Thyroid gland (tissue), 4 donors: ENCODE measurements around the gene USP5. TPM values are rescaled to one million over a fixed set of nuclear protein-coding genes. Genes with fewer than 3 reads are reported as not detected.

ENCODE experiments used
- DNase-seq, 2 donors: peaks; one replicate each; pipeline ENCODE4 v3.0.0-alpha.2; 2019
- H3K27ac ChIP-seq, 3 donors: fragments of 200-600 bp; sonication (generic); 1 replicate in 2 of 3; 2 replicates in 1 of 3; pipeline ENCODE4 v1.5.1; 2016 to 2019; ENCODE audit warnings: mild to moderate bottlenecking in 1 of 3, moderate library complexity in 1 of 3
- H3K27me3 ChIP-seq: fragments of 200-600 bp; sonication (generic); one replicate; pipeline ENCODE4 v1.5.1; 2019
- H3K36me3 ChIP-seq, 2 donors: fragments of 200-600 bp; sonication (generic); one replicate each; pipeline ENCODE4 v1.5.1; 2016 to 2019
- H3K4me1 ChIP-seq, 2 donors: fragments of 200-600 bp; sonication (generic); one replicate each; pipeline ENCODE4 v1.5.1; 2017 to 2019
- H3K4me3 ChIP-seq, 3 donors: fragments of 200-600 bp; sonication (generic); replicated peaks in 1 of 3; 1 replicate in 2 of 3; 2 replicates in 1 of 3; pipeline ENCODE4 v1.5.1; 2016; ENCODE audit warnings: mild to moderate bottlenecking in 1 of 3
- H3K9me3 ChIP-seq: fragments of 200-600 bp; sonication (generic); one replicate; pipeline ENCODE4 v1.5.1; 2017
- POLR2A ChIP-seq, 2 donors: fragments of 450-650 bp; IDR thresholded peaks; one replicate each; pipeline ENCODE4 v1.6.1; 2017; ENCODE audit warnings: antibody characterized with exemption in 2 of 2, mild to moderate bottlenecking in 2 of 2, moderate library complexity in 1 of 2
- WGBS, 2 donors: methylation state at CpG; one replicate each; pipeline ENCODE4 v1.1.5; 2017; 5-methylcytosine and 5-hydroxymethylcytosine counted together
- intact Hi-C: fragments of 100-400 bp; cut with DNase I; formaldehyde crosslinking; loops from one replicate; pipeline ENCODE4 v1.15.1; 2023
- total RNA-seq, 4 donors: library from RNA; depleted of rRNA; stranded (reverse); fragments of >200 nt; gene quantifications; one replicate each; pipeline ENCODE4 v1.2.3, GENCODE V29; 2016
- TF ChIP-seq, protein P1 (sequence below), 6 experiments: fragments of 200-600 bp in 3 of 6; fragments of 450-650 bp in 3 of 6; sonication (generic) in 3 of 6; IDR thresholded peaks; one replicate each; pipeline ENCODE4 v1.5.1; 2016 to 2019; ENCODE audit warnings: antibody characterized with exemption in 6 of 6, mild to moderate bottlenecking in 2 of 6, inconsistent platforms in 1 of 6, moderate library complexity in 1 of 6

USP5 gene
- total RNA-seq, 4 donors from 2014 or later: 34.7 to 68.6 (median 58.9) TPM

DNA sequence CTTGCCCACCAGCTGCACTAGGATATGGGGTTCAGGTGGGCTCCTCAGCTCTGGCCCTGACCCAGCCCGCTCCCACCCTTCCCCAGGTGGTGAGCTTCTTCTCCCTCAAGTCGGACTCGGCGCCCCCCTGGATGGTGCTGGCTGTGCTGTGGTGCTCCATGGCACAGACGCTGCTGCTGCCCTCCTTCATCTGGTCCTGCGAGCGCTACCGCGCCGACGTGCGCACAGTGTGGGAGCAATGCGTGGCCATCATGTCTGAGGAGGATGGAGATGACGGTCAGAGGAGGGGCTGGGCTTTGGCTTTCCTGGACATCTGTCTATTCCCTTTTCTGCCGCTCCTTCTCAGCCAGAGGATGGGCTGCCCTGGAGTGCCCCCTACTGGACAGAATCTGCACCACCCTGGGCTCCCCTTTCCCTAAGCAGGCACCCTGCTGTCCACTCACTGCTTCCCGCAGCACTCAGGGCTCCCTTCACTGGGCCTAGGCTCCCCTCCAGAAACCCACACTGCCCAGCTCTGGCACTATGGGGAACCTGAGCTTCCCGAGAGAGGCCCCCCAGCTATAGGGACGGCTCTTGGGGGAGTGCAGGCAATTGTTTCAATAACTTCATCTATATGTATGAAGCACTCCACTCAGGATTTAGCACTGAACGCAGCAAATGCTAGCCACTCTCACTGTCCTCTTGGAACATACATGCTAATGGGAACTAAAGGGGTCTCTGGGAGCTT is 26.4 kb upstream of the USP5 start:
- Histone ChIP-seq H3K9me3 (no peaks in the 10 kb centered on the region), H3K27ac (no peak overlapping the region), H3K27me3 (no peaks in the 10 kb centered on the region), H3K4me1 (peaks cover 8 to 24% of the 10 kb centered on the region in 2 donors), H3K4me3 (no peak overlapping the region), H3K36me3 (no peaks in the 10 kb centered on the region)
- DNase-seq: peak; percentile 70 to 71
- no peak for TF ChIP-seq POLR2A (IDR thresholded peaks at IDR 0.05)
- TF ChIP-seq, protein P1, sequence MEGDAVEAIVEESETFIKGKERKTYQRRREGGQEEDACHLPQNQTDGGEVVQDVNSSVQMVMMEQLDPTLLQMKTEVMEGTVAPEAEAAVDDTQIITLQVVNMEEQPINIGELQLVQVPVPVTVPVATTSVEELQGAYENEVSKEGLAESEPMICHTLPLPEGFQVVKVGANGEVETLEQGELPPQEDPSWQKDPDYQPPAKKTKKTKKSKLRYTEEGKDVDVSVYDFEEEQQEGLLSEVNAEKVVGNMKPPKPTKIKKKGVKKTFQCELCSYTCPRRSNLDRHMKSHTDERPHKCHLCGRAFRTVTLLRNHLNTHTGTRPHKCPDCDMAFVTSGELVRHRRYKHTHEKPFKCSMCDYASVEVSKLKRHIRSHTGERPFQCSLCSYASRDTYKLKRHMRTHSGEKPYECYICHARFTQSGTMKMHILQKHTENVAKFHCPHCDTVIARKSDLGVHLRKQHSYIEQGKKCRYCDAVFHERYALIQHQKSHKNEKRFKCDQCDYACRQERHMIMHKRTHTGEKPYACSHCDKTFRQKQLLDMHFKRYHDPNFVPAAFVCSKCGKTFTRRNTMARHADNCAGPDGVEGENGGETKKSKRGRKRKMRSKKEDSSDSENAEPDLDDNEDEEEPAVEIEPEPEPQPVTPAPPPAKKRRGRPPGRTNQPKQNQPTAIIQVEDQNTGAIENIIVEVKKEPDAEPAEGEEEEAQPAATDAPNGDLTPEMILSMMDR (IDR thresholded peaks at IDR 0.05): peak; percentile 39 to 83 (median 76)
- WGBS, 2 donors: 3 to 11% methylated on average over 15 to 17 of the region's 19 CpGs
- intact Hi-C loops: no loop called here

DNA sequence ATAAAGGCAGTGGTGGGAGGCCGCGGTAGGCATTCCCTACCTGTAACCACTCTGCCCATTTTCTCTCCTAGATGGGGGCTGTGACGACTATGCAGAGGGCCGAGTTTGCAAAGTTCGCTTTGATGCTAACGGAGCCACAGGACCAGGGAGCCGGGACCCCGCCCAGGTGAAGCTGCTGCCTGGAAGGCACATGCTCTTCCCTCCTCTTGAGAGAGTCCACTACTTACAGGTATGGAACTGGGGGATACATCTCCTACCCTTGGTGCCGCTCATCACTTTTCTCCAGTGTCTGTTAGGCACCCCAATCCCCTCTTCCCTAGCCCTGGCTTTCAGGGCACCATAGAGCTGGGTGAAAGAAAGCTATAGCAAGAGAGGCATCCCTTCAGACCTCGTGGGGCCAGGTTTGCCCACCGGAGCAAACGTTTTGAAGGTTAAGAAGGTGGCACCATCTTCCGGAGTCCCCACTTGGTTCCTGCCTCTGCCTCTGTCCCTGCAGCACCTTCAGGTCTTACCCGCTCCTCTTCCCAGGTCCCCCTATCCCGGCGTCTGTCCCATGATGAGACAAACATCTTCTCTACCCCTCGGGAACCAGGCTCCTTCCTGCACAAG is 25.7 kb upstream of the USP5 start:
- TF ChIP-seq POLR2A (IDR thresholded peaks at IDR 0.05): no peak
- Histone ChIP-seq H3K9me3 (no peaks in the 10 kb centered on the region), H3K27ac (no peak overlapping the region), H3K4me1 (peaks cover 8 to 21% of the 10 kb centered on the region in 2 donors), H3K27me3 (no peaks in the 10 kb centered on the region), H3K36me3 (no peaks in the 10 kb centered on the region), H3K4me3 (no peak overlapping the region)
- intact Hi-C loops: no loop called here
- DNase-seq: no peak
- 72 to 73% methylated on average over 17 of the region's 17 CpGs for WGBS, 2 donors

DNA sequence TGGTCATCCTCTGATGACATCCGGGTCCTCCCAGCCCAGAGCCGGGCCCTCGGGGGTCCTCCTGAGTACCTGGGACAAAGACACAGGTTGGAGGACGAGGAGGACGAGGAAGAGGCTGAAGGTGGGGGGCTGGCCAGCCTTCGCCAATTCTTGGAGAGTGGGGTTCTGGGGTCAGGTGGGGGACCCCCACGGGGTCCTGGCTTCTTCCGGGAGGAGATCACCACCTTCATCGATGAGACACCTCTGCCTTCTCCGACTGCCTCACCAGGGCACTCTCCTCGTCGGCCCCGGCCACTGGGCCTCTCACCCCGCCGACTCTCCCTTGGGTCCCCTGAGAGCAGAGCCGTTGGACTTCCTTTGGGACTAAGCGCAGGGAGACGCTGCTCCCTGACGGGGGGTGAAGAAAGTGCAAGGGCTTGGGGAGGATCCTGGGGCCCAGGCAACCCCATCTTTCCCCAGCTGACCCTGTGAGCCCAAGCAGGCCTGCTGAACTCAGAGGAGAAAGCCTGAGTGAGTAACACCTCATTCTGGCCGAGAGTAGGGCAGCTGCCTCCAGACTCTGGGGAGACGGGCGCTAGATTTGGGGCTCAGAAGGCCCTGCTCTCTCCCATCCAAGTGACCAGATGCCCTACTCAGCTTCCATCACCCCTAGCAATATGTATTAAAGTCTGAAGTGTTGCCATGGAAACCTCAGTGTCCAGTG is 25.1 kb upstream of the USP5 start:
- peaks cover 8 to 14% of the 10 kb centered on the region in 2 donors for H3K4me1 ChIP-seq
- no peak for TF ChIP-seq POLR2A (IDR thresholded peaks at IDR 0.05)
- TF ChIP-seq, protein P1 (IDR thresholded peaks at IDR 0.05): no peak
- no peaks in the 10 kb centered on the region for H3K36me3 ChIP-seq
- no peak overlapping the region for H3K27ac ChIP-seq
- WGBS, 2 donors: 77 to 80% methylated on average over 17 to 22 of the region's 22 CpGs
- H3K9me3 ChIP-seq: no peaks in the 10 kb centered on the region
- intact Hi-C loops: no loop called here
- no peak overlapping the region for H3K4me3 ChIP-seq
- DNase-seq: no peak
- no peaks in the 10 kb centered on the region for H3K27me3 ChIP-seq

DNA sequence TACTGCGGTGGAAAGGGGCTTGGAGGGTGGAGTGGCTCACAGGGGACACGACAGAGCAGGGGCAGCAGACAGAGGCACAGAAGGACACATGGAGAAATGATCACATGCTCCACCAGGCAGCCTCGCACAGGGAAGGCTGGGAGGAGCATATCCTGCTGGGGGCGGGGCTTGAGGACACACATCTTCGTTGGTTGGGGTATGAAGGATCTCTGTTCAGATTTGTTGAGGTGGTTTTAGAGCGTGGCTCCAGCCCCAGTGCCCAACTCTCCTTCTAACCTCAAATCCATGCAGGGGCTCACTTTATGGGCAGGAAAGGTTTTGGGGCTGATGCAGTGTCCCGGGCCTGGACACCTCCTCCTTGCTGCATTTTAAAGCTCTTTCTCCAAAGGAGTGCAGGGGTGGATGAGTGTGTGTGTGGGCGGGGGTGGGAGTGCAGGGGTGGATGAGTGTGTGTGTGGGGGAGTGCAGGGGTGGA is 24.5 kb upstream of the USP5 start:
- H3K27ac ChIP-seq: no peak overlapping the region
- H3K4me3 ChIP-seq: no peak overlapping the region
- H3K27me3 ChIP-seq: no peaks in the 10 kb centered on the region
- WGBS, 2 donors: 2 to 12% methylated on average over 6 to 8 of the region's 8 CpGs
- TF ChIP-seq, protein P1 (IDR thresholded peaks at IDR 0.05): no peak
- no peak for TF ChIP-seq POLR2A (IDR thresholded peaks at IDR 0.05)
- intact Hi-C loops: no loop called here
- DNase-seq: peak; percentile 78 to 79
- no peaks in the 10 kb centered on the region for H3K36me3 ChIP-seq
- peaks cover 8 to 11% of the 10 kb centered on the region in 2 donors for H3K4me1 ChIP-seq
- H3K9me3 ChIP-seq: no peaks in the 10 kb centered on the region

DNA sequence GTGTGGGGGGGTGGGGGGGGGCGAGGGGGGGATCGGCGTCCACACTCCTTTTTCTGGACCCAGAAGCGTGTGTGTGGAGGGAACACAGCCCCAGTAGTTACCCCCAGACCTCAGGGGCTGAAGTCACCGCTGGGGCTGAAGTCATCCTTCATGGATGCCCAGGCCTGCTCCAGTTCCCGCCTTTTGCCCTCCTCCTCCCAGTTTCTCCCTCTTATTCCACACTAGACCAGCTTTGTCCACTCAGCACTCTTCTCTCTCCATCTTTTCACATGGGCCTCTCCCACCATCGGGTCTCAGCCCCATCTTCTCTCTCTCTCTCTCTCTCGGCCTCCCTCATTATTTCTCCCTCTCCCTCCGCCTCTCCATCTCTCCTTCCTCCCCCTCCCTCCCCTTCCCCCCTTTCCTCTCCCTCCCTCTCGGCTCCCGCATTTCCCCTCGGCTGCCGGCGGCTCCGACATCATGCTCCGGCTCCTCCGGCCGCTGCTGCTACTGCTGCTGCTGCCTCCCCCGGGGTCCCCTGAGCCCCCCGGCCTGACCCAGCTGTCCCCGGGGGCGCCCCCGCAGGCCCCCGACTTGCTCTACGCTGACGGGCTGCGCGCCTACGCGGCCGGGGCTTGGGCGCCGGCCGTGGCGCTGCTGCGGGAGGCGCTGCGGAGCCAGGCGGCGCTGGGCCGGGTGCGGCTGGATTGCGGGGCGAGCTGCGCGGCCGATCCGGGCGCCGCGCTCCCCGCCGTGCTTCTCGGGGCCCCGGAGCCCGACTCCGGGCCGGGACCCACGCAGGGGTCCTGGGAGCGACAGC is 23.8 kb upstream of the USP5 start, which contains the start of gene P3H3:
P3H3 (plus strand) TSS at position 426 of the 799 bp plus-strand sequence; CDS start at position 460, 34 bp downstream.
- Histone ChIP-seq H3K27me3 (no peaks in the 10 kb centered on the region), H3K9me3 (no peaks in the 10 kb centered on the region), H3K4me3 (peak within 1 kb of the TSS; percentile 61 to 93 (median 88)), H3K36me3 (no peaks in the 10 kb centered on the region), H3K27ac (peak within 1 kb of the TSS; percentile 70 to 80 (median 73)), H3K4me1 (peaks cover 8 to 11% of the 10 kb centered on the region in 2 donors)
- peak in 1 of 2 donors; percentile 24 for TF ChIP-seq POLR2A (IDR thresholded peaks at IDR 0.05)
- TF ChIP-seq, protein P1 (IDR thresholded peaks at IDR 0.05): peak in 1 of 6 experiments; percentile 18
- peak; percentile 25 to 35 for DNase-seq
- WGBS, 2 donors: 2% methylated on average over 22 to 24 of the region's 60 CpGs
- intact Hi-C loops: no loop called here
